ENCODE results near the gene APOA4. TPM values are rescaled to one million over a fixed set of nuclear protein-coding genes. Genes with fewer than 3 reads are reported as not detected.

Gene APOA4
- total RNA-seq, 1 experiment from 2014 or later, result not detected

GRCh38 chr11:116867619-116868018 lies 44.5 kb upstream of the APOA4 start:
- H2AFZ ChIP-seq (ENCODE audit: low read depth, low read length, poor library complexity, severe bottlenecking), result no peak overlapping the region
- RAD21 ChIA-PET (ENCODE audit: low non-redundant PET in 1 of 2, low total read pairs in 2 of 2, uncharacterized antibody in 2 of 2, unreplicated experiment in 2 of 2), result no interaction called here
- CTCF ChIA-PET, result no interaction called here
- no peaks in the 10 kb centered on the region for H3K4me1 ChIP-seq (ENCODE audit: control insufficient read depth in 1 of 2, insufficient read depth in 2 of 2, low read length in 2 of 2)
- TF ChIP-seq JUND (IDR thresholded peaks at IDR 0.05), result no peak
- no peak for TF ChIP-seq YY1 (IDR thresholded peaks at IDR 0.05; ENCODE audit: extremely low read depth, insufficient replicate concordance, low read depth, low read length)
- no peak for TF ChIP-seq ATF3 (IDR thresholded peaks at IDR 0.05)
- H3K9me3 ChIP-seq (ENCODE audit: control insufficient read depth in 1 of 2, insufficient read depth in 1 of 2, low read depth in 1 of 2, low read length in 2 of 2), result no peaks in the 10 kb centered on the region
- no peak overlapping the region for H3K4me3 ChIP-seq (replicated peaks in 1 of 2; ENCODE audit: low read depth in 1 of 2, low read length in 2 of 2)
- POLR2A ChIA-PET, result no interaction called here
- H3K27ac ChIP-seq (ENCODE audit: low read depth, low read length), result no peak overlapping the region
- no peak for DNase-seq (ENCODE audit: low read depth, low spot score)
- no peaks in the 10 kb centered on the region for H3K9me2 ChIP-seq (ENCODE audit: insufficient read depth)
- no peaks in the 10 kb centered on the region for H4K20me1 ChIP-seq (ENCODE audit: insufficient read depth)
- no peak overlapping the region for H3K4me2 ChIP-seq (ENCODE audit: low read length)
- intact Hi-C loops (cut with micrococcal nuclease), result no loop called here
- H3K36me3 ChIP-seq (ENCODE audit: control insufficient read depth in 1 of 2, insufficient read depth in 2 of 2, low read length in 2 of 2), result peaks cover 0 to 15% of the 10 kb centered on the region in 2 experiments; a peak in 1 of 4 replicates
- BruUV-seq (replicated peaks), result no TSS peak
- no peak for ATAC-seq
- H3K9ac ChIP-seq (ENCODE audit: low read length), result no peak overlapping the region
- H3K79me2 ChIP-seq (ENCODE audit: insufficient read depth, low read length), result no peaks in the 10 kb centered on the region
- no peaks in the 10 kb centered on the region for H3K27me3 ChIP-seq (ENCODE audit: insufficient read depth, low read length)

GRCh38 chr11:116866804-116867455 lies 43.8 kb upstream of the APOA4 start:
- H4K20me1 ChIP-seq (ENCODE audit: insufficient read depth), result no peaks in the 10 kb centered on the region
- no peak overlapping the region for H3K9ac ChIP-seq (ENCODE audit: low read length)
- ChIA-PET CTCF (no interaction called here), POLR2A (no interaction called here), RAD21 (ENCODE audit: low non-redundant PET in 1 of 2, low total read pairs in 2 of 2, uncharacterized antibody in 2 of 2, unreplicated experiment in 2 of 2) (no interaction called here)
- no peak overlapping the region for H3K4me3 ChIP-seq (replicated peaks in 1 of 2; ENCODE audit: low read depth in 1 of 2, low read length in 2 of 2)
- no TSS peak for BruUV-seq (replicated peaks)
- TF ChIP-seq YY1 (IDR thresholded peaks at IDR 0.05; ENCODE audit: extremely low read depth, insufficient replicate concordance, low read depth, low read length) (no peak), POLR2A (IDR thresholded peaks at IDR 0.05; ENCODE audit: borderline replicate concordance, extremely low read depth, insufficient read depth, insufficient read length) (no peak), ELF1 (IDR thresholded peaks at IDR 0.05; ENCODE audit: borderline replicate concordance, low read depth) (no peak), TCF7L2 (IDR thresholded peaks at IDR 0.05; ENCODE audit: borderline replicate concordance, extremely low read depth, insufficient read depth, insufficient read length) (no peak), ZNF274 (IDR thresholded peaks at IDR 0.05; ENCODE audit: low read depth, low read length) (no peak), ATF3 (IDR thresholded peaks at IDR 0.05) (no peak), CBX3 (IDR thresholded peaks at IDR 0.05; ENCODE audit: low read depth) (no peak)
- H3K9me2 ChIP-seq (ENCODE audit: insufficient read depth), result no peaks in the 10 kb centered on the region
- no peak overlapping the region for H2AFZ ChIP-seq (ENCODE audit: low read depth, low read length, poor library complexity, severe bottlenecking)
- H3K36me3 ChIP-seq (ENCODE audit: control insufficient read depth in 1 of 2, insufficient read depth in 2 of 2, low read length in 2 of 2), result peaks cover 0 to 13% of the 10 kb centered on the region in 2 experiments; a peak in 1 of 4 replicates
- no peaks in the 10 kb centered on the region for H3K4me1 ChIP-seq (ENCODE audit: control insufficient read depth in 1 of 2, insufficient read depth in 2 of 2, low read length in 2 of 2)
- H3K79me2 ChIP-seq (ENCODE audit: insufficient read depth, low read length), result no peaks in the 10 kb centered on the region
- no peak overlapping the region for H3K4me2 ChIP-seq (ENCODE audit: low read length)
- H3K27me3 ChIP-seq (ENCODE audit: insufficient read depth, low read length), result no peaks in the 10 kb centered on the region
- ATAC-seq (no peak), DNase-seq (ENCODE audit: low read depth, low spot score) (no peak)
- intact Hi-C loops (cut with micrococcal nuclease), result no loop called here
- no peaks in the 10 kb centered on the region for H3K9me3 ChIP-seq (ENCODE audit: control insufficient read depth in 1 of 2, insufficient read depth in 1 of 2, low read depth in 1 of 2, low read length in 2 of 2)
- no peak overlapping the region for H3K27ac ChIP-seq (ENCODE audit: low read depth, low read length)
